H9 (cell line): Measurements from ENCODE around the gene SUPT7L. TPM values are rescaled to one million over a fixed set of nuclear protein-coding genes. Genes with fewer than 3 reads are reported as not detected.

Source experiments
- DNase-seq: peaks from one replicate; pipeline ENCODE4 v3.0.0-alpha.2; 2017
- H2AFZ ChIP-seq: one replicate; pipeline ENCODE4 v1.6.1; 2013; ENCODE audit warnings: mild to moderate bottlenecking, low read length, control low read depth, moderate library complexity
- H2AK5ac ChIP-seq: 2 replicates; pipeline ENCODE4 v1.6.1; 2013; ENCODE audit warnings: low read length, control low read depth, mixed read lengths; ENCODE audit not compliant: insufficient read length
- H2BK120ac ChIP-seq: one replicate; pipeline ENCODE4 v1.6.1; 2013; ENCODE audit warnings: low read depth, mild to moderate bottlenecking, low read length, control low read depth, inconsistent platforms; ENCODE audit not compliant: poor library complexity, severe bottlenecking
- H2BK12ac ChIP-seq: 2 replicates; pipeline ENCODE4 v1.6.1; 2013; ENCODE audit warnings: low read length, control low read depth, mixed read lengths, low read depth; ENCODE audit not compliant: insufficient read length
- H2BK15ac ChIP-seq: 2 replicates; pipeline ENCODE4 v1.6.1; 2013; ENCODE audit warnings: low read depth, low read length, control low read depth
- H2BK20ac ChIP-seq: one replicate; pipeline ENCODE4 v1.6.1; 2013; ENCODE audit warnings: low read depth, mild to moderate bottlenecking, low read length, control low read depth, inconsistent platforms; ENCODE audit not compliant: poor library complexity, severe bottlenecking
- H2BK5ac ChIP-seq: 2 replicates; pipeline ENCODE4 v1.6.1; 2013; ENCODE audit warnings: low read length, control low read depth, mixed read lengths; ENCODE audit not compliant: insufficient read length
- H3K14ac ChIP-seq: 2 replicates; pipeline ENCODE4 v1.6.1; 2013; ENCODE audit warnings: low read length, control low read depth; ENCODE audit not compliant: insufficient read depth
- H3K18ac ChIP-seq: 2 replicates; pipeline ENCODE4 v1.6.1; 2013; ENCODE audit warnings: low read depth, mild to moderate bottlenecking, mixed read lengths, low read length, control low read depth; ENCODE audit not compliant: insufficient read length
- H3K23ac ChIP-seq: 2 replicates; pipeline ENCODE4 v1.6.1; 2013; ENCODE audit warnings: low read length, control low read depth, mixed read lengths, low read depth; ENCODE audit not compliant: insufficient read length
- H3K23me2 ChIP-seq: 2 replicates; pipeline ENCODE4 v1.6.1; 2013; ENCODE audit warnings: low read depth, mild to moderate bottlenecking, mixed read lengths, low read length, control low read depth; ENCODE audit not compliant: insufficient read length, poor library complexity, severe bottlenecking
- H3K27ac ChIP-seq: 2 replicates; pipeline ENCODE4 v1.5.1; 2013; ENCODE audit warnings: low read length, control low read depth, mixed read lengths, low read depth; ENCODE audit not compliant: insufficient read length
- H3K27me3 ChIP-seq: 2 replicates; pipeline ENCODE4 v1.6.1; 2013; ENCODE audit warnings: low read length, control low read depth, inconsistent platforms; ENCODE audit not compliant: insufficient read depth
- H3K4ac ChIP-seq: 2 replicates; pipeline ENCODE4 v1.6.1; 2013; ENCODE audit warnings: low read depth, mild to moderate bottlenecking, control low read depth, inconsistent platforms, low read length, moderate library complexity
- H3K4me1 ChIP-seq: 2 replicates; pipeline ENCODE4 v1.6.1; 2013; ENCODE audit warnings: low read length, control low read depth, inconsistent platforms; ENCODE audit not compliant: insufficient read depth
- H3K4me2 ChIP-seq: 2 replicates; pipeline ENCODE4 v1.6.1; 2013; ENCODE audit warnings: low read length, control low read depth, mixed read lengths; ENCODE audit not compliant: insufficient read length, insufficient read depth
- H3K56ac ChIP-seq: 2 replicates; pipeline ENCODE4 v1.6.1; 2013; ENCODE audit warnings: low read depth, mild to moderate bottlenecking, mixed read lengths, low read length, control low read depth; ENCODE audit not compliant: insufficient read length
- H3K79me1 ChIP-seq: 2 replicates; pipeline ENCODE4 v1.6.1; 2013; ENCODE audit warnings: low read depth, mild to moderate bottlenecking, moderate library complexity, low read length, control low read depth, inconsistent platforms; ENCODE audit not compliant: insufficient read depth, poor library complexity, severe bottlenecking
- H3K79me2 ChIP-seq: 2 replicates; pipeline ENCODE4 v1.6.1; 2013; ENCODE audit warnings: low read length, control low read depth, inconsistent platforms; ENCODE audit not compliant: insufficient read depth
- H3K9ac ChIP-seq: 2 replicates; pipeline ENCODE4 v1.6.1; 2013; ENCODE audit warnings: low read length, control low read depth, mixed read lengths; ENCODE audit not compliant: insufficient read length; ENCODE audit errors: extremely low read depth
- H3K9me3 ChIP-seq: one replicate; pipeline ENCODE4 v1.6.1; 2013; ENCODE audit warnings: low read depth, low read length, inconsistent platforms; ENCODE audit not compliant: control insufficient read depth
- H3T11ph ChIP-seq: one replicate; pipeline ENCODE4 v1.6.1; 2013; ENCODE audit warnings: mild to moderate bottlenecking, low read length, control low read depth, inconsistent platforms
- H4K20me1 ChIP-seq: one replicate; pipeline ENCODE4 v1.6.1; 2013; ENCODE audit not compliant: control insufficient read depth, insufficient read length, insufficient read depth
- H4K5ac ChIP-seq: 2 replicates; pipeline ENCODE4 v1.6.1; 2013; ENCODE audit warnings: low read depth, mild to moderate bottlenecking, mixed read lengths, low read length, control low read depth; ENCODE audit not compliant: insufficient read length
- H4K8ac ChIP-seq: replicated peaks from 2 replicates; pipeline ENCODE4 v1.6.1; 2013; ENCODE audit warnings: low read length, control low read depth, mixed read lengths, low read depth; ENCODE audit not compliant: insufficient read length
- H4K91ac ChIP-seq: 2 replicates; pipeline ENCODE4 v1.6.1; 2013; ENCODE audit warnings: low read depth, mild to moderate bottlenecking, moderate library complexity, mixed read lengths, low read length, control low read depth; ENCODE audit not compliant: insufficient read length
- H3K27ac Mint-ChIP-seq, 3 experiments: 2 replicates in 2 of 3; 3 replicates in 1 of 3; pipeline ENCODE4 v1.8.0; 2020 to 2021; ENCODE audit warnings: mixed read lengths in 3 of 3, mild to moderate bottlenecking in 1 of 3, moderate library complexity in 1 of 3
- H3K27me3 Mint-ChIP-seq: 2 replicates; pipeline ENCODE4 v1.8.0; 2021; ENCODE audit warnings: low read depth, mild to moderate bottlenecking, moderate library complexity, mixed read lengths
- H3K36me3 Mint-ChIP-seq, 3 experiments: 2 replicates in 2 of 3; 3 replicates in 1 of 3; pipeline ENCODE4 v1.8.0; 2020 to 2021; ENCODE audit warnings: low read depth in 3 of 3, mixed read lengths in 3 of 3; ENCODE audit not compliant: insufficient read depth in 1 of 3
- H3K4me1 Mint-ChIP-seq, 2 experiments: 2 replicates each; pipeline ENCODE4 v1.8.0; 2020; ENCODE audit warnings: mixed read lengths in 2 of 2
- H3K4me3 Mint-ChIP-seq, 2 experiments: 2 replicates in 1 of 2; 3 replicates in 1 of 2; pipeline ENCODE4 v1.8.0; 2020 to 2021; ENCODE audit warnings: mild to moderate bottlenecking in 2 of 2, mixed read lengths in 2 of 2, moderate library complexity in 1 of 2
- H3K9me3 Mint-ChIP-seq, 2 experiments: 2 replicates in 1 of 2; 3 replicates in 1 of 2; pipeline ENCODE4 v1.8.0; 2020; ENCODE audit warnings: mild to moderate bottlenecking in 2 of 2, mixed read lengths in 2 of 2, moderate library complexity in 1 of 2
- CTCF ChIP-seq: fragments of 200-600 bp; sonication (generic); conservative IDR thresholded peaks from 3 replicates; pipeline ENCODE4 v1.8.0; 2021; ENCODE audit warnings: antibody characterized with exemption, mild to moderate bottlenecking
- WGBS: extraction: QIAGEN DNeasy Blood & Tissue Kit; methylation state at CpG from one replicate; pipeline ENCODE4 v1.1.7; 2013; ENCODE audit warnings: missing lambda C conversion rate, low lambda C conversion rate, mixed read lengths; ENCODE audit not compliant: insufficient read length; ENCODE audit errors: extremely low coverage; 5-methylcytosine and 5-hydroxymethylcytosine counted together
- total RNA-seq: library from RNA; stranded (reverse); gene quantifications from 2 replicates; pipeline ENCODE4 v1.2.1, GENCODE V29; 2021

Gene SUPT7L
- total RNA-seq, 1 experiment from 2014 or later: 30.4 TPM

- H2AK5ac ChIP-seq: no peak overlapping the region
- H3K36me3 Mint-ChIP-seq: peaks cover 15 to 79% (median 66%) of the 10 kb centered on the region in 3 experiments; a peak in 6 of 7 replicates
- no peak overlapping the region for H3K4ac ChIP-seq
- no peak for DNase-seq
- H2BK120ac ChIP-seq: no peak overlapping the region
- no peak overlapping the region for H2BK20ac ChIP-seq
- no peak overlapping the region for H2BK15ac ChIP-seq
- H3K56ac ChIP-seq: no peak overlapping the region
- H3K79me1 ChIP-seq: no peaks in the 10 kb centered on the region
- no peaks in the 10 kb centered on the region for H3K79me2 ChIP-seq
- H3K9me3 ChIP-seq: no peaks in the 10 kb centered on the region
- H3K4me1 ChIP-seq: no peaks in the 10 kb centered on the region
- H3K4me3 Mint-ChIP-seq: no peak overlapping the region
- no peak overlapping the region for H3K4me2 ChIP-seq
- no peaks in the 10 kb centered on the region for H3K23me2 ChIP-seq
- WGBS: no CpG with 5 or more reads among the region's 2 CpGs
- no peak overlapping the region for H3K23ac ChIP-seq
- no peak overlapping the region for H4K91ac ChIP-seq
- H4K8ac ChIP-seq: no peak overlapping the region
- H4K20me1 ChIP-seq: no peaks in the 10 kb centered on the region
- no peak overlapping the region for H2AFZ ChIP-seq
- H3K27ac Mint-ChIP-seq: peak overlapping the region in 1 of 3 experiments; percentile 28; a peak in 1 of 7 replicates
- H3K27me3 ChIP-seq: no peaks in the 10 kb centered on the region
- H3K27me3 Mint-ChIP-seq: no peaks in the 10 kb centered on the region
- no peak overlapping the region for H2BK5ac ChIP-seq
- H3T11ph ChIP-seq: no peak overlapping the region
- H3K27ac ChIP-seq: no peak overlapping the region
- H3K4me1 Mint-ChIP-seq: peaks cover 10 to 14% of the 10 kb centered on the region in 2 experiments
- no peak overlapping the region for H3K18ac ChIP-seq
- H3K9ac ChIP-seq: no peak overlapping the region
- H3K14ac ChIP-seq: no peak overlapping the region
- H4K5ac ChIP-seq: no peak overlapping the region
- no peaks in the 10 kb centered on the region for H3K9me3 Mint-ChIP-seq
- no peak for TF ChIP-seq CTCF
- no peak overlapping the region for H2BK12ac ChIP-seq
Observed at GRCh38 chr2:27653397-27653796, 10.0 kb downstream of the SUPT7L start.
